Activated CD4-positive, alpha-beta T cell treated with anti-CD3 and anti-CD28 coated beads for 48 hours (primary cell): ENCODE data around the gene GP1BB.

Experiments used
- DNase-seq: peaks from one replicate; pipeline ENCODE4 v3.0.0-alpha.2; 2020

GP1BB gene

DNA sequence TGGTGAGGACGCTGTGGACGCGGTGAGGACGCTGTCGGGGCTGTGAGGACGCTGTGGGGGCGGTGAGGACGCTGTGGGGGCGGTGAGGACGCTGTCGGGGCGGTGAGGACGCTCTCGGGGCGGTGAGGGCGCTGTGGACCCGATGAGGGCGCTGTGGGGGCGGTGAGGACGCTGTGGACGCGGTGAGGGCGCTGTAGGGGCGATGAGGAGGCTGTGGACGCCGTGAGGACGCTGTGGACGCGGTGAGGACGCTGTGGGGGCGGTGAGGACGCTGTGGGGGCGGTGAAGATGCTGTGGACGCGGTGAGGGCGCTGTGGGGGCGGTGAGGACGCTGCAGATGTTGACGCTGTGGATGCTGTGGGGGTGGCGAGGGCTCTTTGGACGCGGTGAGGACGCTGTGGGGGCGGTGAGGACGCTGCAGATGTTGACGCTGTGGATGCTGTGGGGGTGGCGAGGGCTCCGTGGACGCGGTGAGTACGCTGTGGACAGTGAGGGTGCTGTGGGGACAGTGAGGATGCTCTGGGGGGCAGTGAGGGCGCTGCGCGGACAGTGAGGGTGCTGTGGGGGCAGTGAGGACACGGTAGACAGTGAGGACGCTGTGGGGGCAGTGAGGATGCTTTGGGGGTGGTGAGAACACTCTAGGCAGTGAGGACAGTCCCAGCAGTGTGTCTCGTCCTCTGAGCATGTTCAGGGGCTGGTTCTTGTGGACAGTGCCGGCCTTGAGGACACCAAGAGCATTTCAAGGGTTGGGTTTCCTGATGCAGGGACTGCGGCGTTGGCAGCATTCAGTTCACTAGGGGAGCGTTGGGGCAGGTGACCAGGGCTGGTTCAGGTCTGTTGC lies 4.2 kb downstream of the GP1BB start:
- no peak for DNase-seq

DNA sequence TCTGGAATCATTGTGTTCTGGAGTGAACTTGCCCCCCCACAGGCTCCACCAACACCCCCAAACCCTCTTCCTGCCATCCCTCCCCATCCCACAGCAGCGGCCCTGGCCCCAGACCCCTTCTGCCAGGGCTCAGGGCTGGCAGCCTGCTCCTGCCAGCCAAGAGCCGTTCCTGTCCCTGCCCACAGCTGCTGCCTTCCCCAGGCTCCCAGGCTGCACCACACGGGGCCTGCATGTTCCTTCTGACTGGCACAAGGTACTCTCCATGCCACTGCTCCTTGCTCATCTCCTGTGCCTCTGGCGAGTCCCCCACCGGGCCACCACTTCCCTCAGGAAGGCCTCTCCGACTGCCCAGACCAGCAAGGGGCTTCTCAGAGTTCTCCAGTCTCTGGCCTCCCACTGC lies 4.9 kb downstream of the GP1BB start:
- no peak for DNase-seq

DNA sequence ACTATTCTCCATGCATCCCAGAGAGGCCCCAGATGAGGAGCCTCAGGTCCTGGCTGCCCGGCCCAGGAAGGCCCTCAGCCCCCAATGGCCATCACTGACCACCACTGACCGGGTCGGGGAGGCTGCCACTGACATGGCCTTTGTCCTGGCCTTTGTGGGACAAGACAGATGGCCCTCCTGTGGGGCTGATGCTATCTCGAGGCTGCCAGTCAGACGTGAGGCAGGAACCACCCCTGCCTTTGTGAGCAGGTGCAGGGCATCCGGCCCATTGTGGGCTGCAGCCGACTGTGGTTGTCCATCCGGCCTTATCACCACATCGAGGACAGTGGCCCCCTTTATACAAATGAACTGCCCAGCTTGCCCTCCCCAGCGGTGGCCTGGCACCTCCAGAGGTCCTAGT lies 5.5 kb downstream of the GP1BB start:
- DNase-seq = no peak

DNA sequence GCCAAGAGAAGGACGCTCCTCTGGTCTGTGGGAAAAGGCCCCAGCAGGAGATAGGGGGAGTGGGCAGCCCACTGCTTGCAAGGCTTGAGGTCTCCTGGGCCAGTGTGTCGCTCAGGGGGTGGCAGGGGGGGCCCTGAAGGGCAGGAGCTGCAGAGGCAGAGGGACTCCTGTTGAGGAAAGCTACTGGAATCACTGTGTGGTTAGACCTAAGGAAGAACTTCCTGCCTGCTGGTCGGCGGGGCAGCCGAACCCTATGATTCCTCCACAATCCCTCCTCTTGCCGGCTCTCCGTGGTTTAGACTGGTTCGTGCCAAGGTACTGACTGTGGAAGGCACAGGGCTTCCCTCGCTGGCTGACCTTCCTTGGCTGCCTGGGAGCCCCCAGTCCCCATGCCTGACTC lies 6.2 kb downstream of the GP1BB start:
- no peak for DNase-seq

DNA sequence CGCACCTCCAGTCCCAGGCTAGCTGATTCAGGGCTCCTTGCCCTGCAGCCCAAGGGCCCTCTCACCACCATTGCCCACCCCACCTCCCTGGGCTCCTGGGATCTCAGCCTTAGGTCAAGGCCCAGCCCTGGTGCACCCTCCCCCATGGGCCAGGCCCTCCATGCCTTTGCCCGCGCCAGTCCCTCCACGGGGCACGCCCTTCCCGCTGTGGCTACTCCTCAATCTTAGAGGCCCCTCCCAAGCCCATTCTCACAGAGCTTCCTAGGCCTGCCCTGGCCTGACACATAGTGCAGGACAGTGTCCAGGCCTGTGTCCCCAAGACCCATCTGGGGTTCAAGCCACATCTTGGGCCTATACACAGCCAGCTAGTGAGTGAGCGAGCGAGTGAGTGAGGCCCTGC lies 6.9 kb downstream of the GP1BB start:
- no peak for DNase-seq

DNA sequence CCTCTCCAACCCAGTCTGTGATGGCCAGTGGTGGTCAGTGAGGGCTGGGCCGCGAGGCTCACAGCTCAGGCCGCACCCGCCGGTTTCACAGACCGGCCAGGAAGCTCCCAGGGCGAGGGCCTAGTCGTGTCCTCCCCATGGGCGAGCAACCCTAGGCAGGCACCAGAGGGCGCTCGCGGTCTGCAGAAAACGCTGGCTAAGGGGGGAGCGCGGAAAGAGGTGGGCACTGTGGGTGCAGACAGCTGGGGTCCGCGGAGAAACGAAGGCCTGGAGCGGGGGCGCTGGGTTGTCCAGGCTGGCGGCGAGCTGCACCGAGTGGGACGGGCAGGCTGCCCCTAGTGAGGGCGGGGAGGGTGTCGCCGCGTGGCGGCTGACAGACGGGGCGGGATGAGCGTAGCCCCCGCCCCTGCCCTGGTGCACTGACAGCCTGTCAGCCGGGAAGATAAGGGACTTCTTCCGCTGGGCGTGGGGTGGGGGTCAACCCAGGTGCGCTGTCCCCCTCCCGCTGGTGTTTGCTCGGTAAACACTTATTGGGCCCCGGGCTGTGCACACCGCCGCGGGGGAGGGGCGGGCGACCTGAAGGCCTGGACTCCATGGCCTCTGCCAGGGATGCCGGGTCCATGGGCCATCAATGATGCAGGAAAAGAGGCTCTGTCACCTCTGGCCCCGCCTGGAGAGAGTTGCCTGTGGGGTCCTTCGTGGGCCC lies 7.5 kb downstream of the GP1BB start:
- peak; percentile 88 for DNase-seq

DNA sequence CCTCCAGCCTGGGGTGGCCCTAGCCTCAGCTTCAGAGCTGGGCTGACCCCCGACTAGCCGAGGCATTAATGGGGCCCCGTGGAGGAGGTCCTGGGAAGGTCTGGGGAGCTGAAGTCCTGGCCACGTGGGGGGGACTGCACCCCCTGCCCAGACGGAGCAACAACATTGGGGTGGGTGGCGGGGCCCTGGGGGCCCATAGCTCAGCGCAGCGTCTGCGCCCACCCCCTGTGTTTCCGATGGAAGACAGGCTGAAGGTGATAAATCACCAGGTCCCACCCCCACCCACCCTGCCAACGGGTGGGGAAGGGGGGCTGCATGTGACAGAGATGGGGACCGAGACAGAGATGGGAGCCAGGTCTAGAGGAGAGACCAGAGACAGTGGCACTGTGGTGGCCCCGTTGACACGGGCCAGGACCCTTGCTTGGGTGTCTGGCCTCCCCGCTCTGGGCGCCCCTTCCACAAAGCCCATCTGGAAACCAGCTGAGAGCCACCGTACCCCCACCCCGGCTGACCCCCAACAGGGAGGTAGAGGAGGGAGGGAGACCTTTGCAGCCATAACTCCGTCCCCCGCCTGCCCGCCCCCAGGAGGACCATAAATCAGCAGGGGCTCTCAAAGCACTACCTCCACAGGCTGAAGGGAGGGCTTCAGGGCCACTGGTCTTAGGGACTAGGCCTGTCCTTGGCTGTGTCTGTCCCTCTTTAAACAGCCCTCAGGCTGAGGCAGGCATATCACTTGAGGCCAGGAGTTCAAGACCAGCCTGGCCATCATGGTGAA lies 8.2 kb downstream of the GP1BB start:
- no peak for DNase-seq

DNA sequence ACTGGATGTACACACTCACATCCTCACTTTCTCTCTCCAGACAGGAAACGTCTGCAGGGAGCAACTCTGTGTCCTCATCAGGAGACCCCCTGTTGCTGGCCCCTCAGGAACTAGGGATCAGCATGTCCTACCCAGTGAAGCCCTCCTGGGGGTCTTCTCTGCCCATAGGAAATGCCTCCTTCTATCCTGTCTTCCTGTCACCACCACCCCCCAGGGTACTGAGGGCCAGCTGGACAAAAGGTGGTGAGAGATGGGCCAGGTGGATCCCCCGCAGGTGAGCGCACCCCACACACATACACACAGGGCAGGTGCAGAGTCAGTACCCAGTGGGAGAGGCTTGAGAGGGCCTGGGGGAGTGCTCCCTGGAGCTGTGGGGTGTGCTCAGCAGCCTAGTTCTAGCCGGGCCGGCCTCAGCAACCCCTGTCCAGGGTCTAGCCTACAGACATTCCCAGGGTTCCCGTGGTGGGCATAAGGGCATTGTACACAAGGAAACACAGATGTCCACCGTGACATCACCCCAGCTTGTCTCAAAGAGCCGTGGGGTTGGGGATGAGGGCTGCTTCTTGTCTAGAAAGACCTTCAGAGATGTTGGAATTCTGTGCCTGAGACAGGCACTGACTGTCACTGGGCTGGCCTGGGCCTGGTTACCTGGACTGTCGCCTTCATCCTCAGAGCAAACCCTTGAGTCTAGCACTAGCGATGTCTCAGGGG lies 9.2 kb downstream of the GP1BB start:
- no peak for DNase-seq

DNA sequence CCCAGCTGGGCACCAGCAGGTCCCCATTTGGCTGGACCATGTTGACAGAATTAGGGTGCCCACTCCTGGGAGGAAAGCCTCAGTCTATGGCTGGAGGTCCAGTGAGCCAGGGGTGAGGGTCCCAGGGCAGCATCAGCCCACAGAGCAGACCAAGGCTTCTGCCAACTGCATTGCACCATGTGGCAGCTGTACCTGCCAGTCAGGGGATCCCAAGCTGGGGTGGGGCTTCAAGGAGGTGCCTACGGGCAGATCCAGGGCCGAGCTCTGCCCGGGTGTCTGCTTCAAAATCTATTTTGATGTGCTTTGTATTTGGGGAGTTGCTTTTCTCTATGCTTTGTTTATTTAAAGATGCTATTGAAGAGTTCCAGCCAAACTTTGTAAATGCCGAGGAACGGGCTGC lies 10.4 kb downstream of the GP1BB start:
- DNase-seq = no peak

DNA sequence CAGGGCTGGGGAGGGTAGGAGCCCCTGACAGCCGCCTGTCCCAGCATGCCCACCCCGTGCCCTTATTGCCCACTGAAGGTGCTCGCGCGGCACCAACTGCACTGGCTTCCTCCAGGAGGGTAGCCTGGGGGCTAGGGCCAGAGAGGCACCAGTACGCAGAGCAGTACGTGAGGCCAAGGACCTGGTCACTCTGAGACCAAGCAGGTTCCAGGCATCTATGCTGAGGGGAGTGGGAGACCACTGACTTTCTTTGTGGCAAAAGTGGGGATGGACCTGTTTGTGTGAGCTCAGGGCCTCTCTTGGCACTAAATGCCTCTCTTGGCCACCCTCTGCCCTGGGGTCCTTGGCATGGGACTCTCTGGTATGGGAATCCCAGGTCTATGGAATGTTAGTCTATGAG lies 10.8 kb downstream of the GP1BB start:
- DNase-seq = no peak

DNA sequence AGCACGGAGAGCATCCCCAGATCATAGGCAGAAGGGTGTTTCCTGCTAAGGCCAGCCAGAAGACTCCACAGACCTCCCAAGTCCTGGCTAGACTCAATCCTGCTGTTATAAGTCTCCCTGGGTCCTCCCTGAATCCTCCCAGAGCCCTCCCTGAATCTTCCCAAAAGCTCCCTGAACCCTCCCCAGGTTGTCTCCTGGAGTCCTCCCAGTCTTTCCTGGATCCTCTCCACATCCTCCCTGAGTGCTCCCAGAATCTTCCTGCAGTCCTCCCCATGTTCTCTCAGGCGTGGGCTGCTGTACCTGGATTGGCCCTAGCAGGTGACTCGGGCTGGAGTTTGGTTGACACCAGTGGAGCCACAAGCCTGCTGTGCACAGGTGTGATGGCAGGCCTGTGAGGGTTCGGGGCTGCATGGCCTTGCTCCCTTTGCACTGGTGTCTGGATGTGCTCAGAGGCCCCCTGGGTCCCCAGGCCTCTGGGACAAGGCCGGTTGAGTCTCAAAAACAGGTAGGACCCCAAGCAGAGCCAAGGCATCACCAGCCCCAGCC lies 11.6 kb downstream of the GP1BB start:
- no peak for DNase-seq

DNA sequence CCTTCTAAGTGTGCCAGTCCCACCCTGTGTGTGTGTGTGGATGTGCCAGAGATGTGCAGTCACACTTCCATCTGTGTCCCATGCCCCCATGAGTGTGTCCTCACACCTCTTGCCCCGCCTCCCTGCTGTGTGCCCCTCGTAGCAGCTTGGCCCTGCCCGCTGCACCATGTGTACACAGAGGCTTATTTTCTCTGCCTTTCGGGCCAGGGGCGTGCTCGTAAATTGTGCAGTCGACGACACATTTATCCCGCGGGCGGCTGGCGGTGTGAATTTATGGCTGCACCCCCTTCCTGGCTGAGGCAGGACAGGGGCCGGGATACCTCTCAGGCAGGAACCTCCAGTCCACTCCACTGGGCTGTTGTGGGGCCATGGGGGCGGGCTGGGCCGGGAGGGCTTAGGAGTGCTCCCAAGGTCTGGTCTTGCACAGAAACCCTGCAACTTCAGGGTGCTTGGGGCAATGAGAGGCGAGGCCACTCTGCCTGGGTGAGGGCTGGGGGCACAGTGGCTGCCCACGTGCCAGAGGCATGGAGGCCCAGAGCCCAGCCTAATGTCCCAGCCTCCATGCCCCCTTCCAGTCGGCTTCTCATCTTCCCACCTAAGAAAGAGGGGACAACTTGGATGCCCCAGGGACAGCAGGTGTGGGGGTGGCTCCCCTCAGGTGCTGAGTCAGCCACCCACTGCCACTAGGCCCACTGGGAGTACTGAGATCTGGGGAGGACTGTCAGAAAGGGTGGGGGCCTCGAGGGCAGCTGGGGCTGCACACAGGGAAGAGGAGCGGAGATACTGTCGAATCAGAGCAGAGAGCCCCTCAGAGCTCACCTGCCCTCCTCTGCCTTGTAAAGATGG lies 12.5 kb downstream of the GP1BB start:
- no peak for DNase-seq

DNA sequence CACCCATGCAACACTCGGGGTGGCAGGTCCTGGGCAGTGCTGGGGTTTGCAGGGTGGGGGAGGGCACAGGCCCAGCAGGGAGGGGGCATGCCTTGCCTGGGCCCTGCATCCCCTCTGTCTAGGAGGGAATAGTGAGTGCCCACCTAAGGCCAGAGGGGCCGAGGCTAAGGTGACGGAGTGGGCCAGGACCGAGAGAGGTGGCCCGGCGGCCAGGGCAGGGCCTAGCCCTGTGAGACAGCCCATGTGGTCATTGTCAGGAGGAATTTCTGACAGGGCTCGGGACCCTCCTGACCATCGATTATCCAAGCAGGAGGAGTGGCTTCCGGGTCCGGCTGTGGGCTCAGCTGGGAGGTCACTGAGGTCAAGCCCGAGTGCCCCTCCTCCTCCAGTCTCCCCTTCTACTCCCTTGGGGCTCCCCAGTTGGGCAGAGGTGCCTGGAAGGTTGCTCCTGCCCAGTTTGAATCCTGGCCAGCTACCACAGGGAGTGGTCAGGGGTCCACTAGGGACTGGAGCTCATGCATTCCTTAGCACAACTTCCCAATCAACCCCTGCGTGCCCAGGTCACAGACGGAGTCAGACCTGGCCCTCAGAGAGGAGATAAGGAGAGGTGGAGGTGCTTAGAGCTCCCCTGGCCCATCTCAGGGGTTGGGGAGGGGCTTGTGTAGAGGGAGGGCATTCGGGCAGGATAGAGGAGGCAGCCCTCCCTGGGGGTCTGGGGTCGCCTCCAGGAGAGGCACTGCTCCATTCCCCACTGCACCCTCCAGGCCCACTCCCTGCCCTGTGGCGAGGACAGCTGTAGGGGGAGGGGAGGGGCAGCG lies 14.7 kb downstream of the GP1BB start:
- no peak for DNase-seq

DNA sequence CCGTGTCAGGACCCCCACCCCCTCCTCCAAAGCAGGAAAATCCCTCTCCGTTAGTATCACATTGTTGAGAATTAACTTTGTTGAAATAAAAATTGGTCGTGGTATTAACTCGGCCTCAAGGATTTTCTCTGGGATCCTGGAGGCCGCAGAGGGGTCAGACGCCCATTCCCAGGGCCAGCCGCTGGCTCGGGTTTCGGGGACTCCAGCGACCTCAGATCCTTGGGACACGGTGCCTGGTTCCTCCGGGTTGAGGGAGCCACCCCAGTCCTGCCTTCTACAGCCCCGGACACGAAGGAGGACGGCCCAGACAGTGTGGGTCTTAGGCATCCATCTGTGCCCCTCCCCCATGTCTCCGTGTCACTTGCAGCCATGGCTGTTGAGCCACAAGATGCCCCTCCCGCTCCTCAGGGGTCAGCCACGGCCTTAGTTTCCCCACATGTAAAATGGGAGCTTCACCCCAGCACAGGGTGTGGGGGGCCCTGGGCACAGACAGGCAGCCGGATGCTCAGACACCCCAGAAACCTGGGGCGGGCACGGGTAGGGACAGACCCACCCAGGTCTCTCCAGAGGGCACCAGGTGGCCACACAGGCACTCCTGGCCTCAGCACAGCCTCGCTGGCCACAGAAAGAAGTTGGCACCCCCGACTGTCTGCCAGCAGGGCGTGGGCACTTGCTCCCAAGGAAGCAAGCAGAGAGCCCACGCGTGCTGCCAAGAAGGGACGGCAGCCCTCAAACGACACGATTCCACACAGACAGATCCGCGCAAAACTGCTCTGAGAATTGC lies 15.5 kb downstream of the GP1BB start:
- no peak for DNase-seq

DNA sequence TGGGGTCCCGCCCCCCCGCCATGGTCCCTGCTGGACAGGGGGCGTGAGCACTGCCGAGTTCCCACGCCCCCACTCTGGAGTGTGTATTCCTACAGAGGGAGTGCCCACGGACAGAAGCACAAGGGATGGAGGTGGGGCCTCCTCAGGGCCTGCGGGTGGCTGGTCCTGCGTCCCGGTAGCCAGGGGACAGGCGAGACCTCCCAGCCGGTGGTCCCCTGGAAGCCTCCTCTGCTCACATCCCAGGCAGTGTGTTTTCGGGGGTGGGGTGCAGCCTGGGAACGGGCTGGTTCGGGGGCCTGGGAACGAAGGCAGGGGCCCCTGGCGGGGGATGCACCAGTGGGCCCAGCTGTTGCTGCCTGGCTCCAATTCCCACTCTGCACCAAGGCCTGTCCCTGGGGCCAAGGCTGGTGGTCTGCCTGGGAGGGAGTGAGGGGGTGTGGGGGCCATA lies 16.1 kb downstream of the GP1BB start:
- no peak for DNase-seq

DNA sequence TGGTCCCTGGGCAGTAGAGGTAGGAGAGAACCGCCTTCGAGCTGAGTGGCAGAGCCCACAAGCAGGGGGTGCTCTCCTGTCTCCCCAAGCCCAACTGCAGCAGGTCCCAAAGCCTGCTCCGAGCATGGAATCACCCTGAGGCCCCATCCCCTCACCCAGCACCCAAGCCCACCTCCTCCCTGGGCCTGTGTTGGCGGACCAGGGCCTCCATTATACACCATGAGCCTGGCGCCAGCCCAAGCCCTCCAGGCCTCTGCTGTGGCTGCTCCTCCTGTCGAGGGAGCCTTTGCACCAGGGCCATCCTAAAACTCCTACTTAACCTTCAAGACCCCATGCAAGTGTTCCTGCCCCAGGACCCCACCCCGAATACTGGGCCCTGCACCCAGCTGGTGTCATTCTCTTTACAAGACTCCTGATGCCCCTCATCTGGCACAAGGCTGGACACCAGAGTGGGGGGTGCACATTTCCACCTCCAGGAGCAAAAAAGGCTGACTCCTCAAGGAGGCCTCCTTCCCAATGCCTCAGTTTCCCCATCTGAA lies 16.6 kb downstream of the GP1BB start:
- DNase-seq = no peak

DNA sequence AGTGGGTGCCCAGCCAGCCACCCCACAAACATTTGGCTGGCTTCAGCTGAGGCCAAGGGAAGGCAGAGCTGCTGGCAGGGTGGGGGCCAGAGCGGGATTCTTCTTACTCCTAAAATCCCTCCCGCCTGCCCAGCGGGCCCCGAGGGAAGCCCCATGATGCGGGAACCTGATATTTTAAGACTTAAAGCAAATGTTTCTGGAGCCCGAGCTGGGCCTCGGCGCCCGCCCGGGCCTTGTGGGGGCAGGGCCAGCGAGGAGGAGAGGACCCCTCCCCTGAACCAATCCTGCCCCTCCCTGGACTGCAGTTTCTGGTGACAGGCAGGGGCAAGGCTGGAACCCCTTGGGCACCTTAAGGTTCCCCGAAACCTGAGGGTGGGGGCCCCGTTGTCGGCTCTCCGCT lies 17.2 kb downstream of the GP1BB start:
- no peak for DNase-seq

DNA sequence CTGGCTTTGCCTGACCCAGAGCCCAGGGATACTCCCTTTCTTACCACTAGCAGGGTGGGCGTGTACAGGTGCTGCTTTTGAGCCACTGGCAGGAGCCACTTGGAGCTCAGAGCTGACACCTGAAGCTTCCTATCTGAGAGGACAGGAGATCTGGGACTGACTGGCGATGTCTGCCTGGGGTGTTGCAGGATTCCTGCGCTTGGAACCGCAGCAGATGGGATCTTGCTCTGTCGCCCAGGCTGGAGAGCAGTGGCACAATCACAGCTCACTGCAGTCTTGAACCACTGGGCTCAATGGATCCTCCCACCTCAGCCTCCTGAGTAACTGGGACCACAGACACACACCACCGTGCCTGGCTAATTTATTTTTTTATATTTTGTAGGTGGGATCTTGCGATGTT lies 17.7 kb downstream of the GP1BB start:
- no peak for DNase-seq

DNA sequence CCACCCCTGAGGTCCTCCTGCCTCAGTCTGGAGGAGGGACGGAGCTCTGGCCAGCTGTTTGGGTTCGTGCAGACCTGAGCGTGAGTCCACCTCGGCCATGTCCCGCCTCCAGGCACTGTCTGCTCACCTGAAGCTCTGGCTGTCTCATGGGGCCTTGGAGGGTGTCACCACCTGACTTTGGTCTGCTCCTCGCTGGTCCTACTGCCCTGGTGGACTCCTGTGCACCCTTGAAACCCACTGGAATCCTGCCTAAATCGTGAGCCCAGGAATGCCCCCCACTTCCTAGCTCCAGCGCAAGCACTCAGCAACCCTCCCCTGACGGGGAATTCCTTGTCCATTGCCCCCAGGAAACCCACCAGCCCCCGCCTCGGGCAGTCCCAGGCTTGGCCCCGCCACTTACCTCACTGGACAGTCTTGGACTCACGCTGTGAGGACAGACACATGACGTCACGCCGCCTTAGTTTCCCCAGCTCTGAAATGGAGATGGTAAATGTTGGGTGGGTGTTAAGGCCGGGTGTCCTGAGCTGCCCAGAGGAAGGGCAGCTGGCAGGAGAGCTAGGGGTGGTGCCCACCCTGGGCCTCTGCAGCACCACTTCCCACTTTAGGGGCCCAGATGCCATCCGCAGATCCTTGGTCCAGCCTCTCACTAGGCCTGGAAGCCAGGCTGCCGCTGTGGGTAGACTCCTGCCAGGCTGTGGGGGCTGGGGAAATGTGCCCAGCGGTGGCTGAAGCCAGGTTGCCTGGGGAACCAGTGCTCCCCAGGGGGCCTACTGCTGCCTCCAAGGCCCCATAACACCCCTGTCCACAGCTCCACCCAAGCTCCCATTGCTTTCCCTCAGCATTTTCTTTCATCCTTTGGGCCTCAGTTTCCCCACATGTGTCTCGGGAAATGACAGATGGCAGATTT lies 19.1 kb downstream of the GP1BB start:
- no peak for DNase-seq
